CD4-positive, CD25-positive, alpha-beta regulatory T cell (primary cell): ENCODE measurements around the gene DACT3. TPM values are rescaled to one million over a fixed set of nuclear protein-coding genes. Genes with fewer than 3 reads are reported as not detected.
A peak's percentile ranks its signal among the peaks of the same experiment; 100 is the strongest.
"Not testable (repeated sequence)": the region's sequence is repeated elsewhere in the genome, so short reads cannot be mapped to it uniquely, and the experiment has no call there.

Source experiments
- ATAC-seq, 2 donors: fragments of 150-1000 bp; cut with Tn5 transposase; one replicate each; pipeline ENCODE4 v1.10.0; 2021; ENCODE audit warnings: low read depth in 2 of 2, moderate number of reproducible peaks in 2 of 2, moderate library complexity in 1 of 2
- DNase-seq, 3 donors: peaks; one replicate each; pipeline versions ENCODE4 v3.0.0 to v3.0.0-alpha.2; 2012 to 2022; ENCODE audit warnings: mixed read lengths in 1 of 3
- H3K27ac ChIP-seq: one replicate; pipeline ENCODE4 v1.7.0; 2013; ENCODE audit warnings: mild to moderate bottlenecking, low read length; ENCODE audit not compliant: insufficient read depth, poor library complexity, severe bottlenecking
- H3K27me3 ChIP-seq: one replicate; pipeline ENCODE4 v1.7.0; 2013; ENCODE audit warnings: low read length; ENCODE audit not compliant: control insufficient read depth, insufficient read depth
- H3K36me3 ChIP-seq: one replicate; pipeline ENCODE4 v1.7.0; 2013; ENCODE audit warnings: mild to moderate bottlenecking, low read length, moderate library complexity; ENCODE audit not compliant: control insufficient read depth, insufficient read depth
- H3K4me1 ChIP-seq: 2 replicates; pipeline ENCODE4 v1.7.0; 2013; ENCODE audit warnings: mild to moderate bottlenecking, low read length; ENCODE audit not compliant: insufficient read depth, control insufficient read depth, poor library complexity, severe bottlenecking
- H3K4me3 ChIP-seq: one replicate; pipeline ENCODE4 v1.7.0; 2013; ENCODE audit warnings: low read depth, mild to moderate bottlenecking, low read length, moderate library complexity
- H3K9me3 ChIP-seq, 2 experiments: 1 replicate in 1 of 2; 2 replicates in 1 of 2; pipeline ENCODE4 v1.7.0; 2013; ENCODE audit warnings: low read length in 2 of 2, mild to moderate bottlenecking in 1 of 2, moderate library complexity in 1 of 2; ENCODE audit not compliant: control insufficient read depth in 2 of 2
- H3K27ac Mint-ChIP-seq, 3 donors: one replicate each; pipeline ENCODE4 v1.8.0; 2020 to 2022; ENCODE audit warnings: mild to moderate bottlenecking in 3 of 3, mixed read lengths in 3 of 3, moderate library complexity in 2 of 3
- H3K27me3 Mint-ChIP-seq: one replicate; pipeline ENCODE4 v1.8.0; 2022; ENCODE audit warnings: mild to moderate bottlenecking, mixed read lengths
- H3K36me3 Mint-ChIP-seq: one replicate; pipeline ENCODE4 v1.8.0; 2020; ENCODE audit warnings: mixed read lengths
- H3K4me1 Mint-ChIP-seq, 4 donors: one replicate each; pipeline ENCODE4 v1.8.0; 2020 to 2022; ENCODE audit warnings: mixed read lengths in 4 of 4, mild to moderate bottlenecking in 1 of 4
- H3K4me3 Mint-ChIP-seq, 4 donors: one replicate each; pipeline ENCODE4 v1.8.0; 2020 to 2022; ENCODE audit warnings: mild to moderate bottlenecking in 4 of 4, mixed read lengths in 4 of 4, moderate library complexity in 3 of 4
- H3K9me3 Mint-ChIP-seq, 7 donors: one replicate each; pipeline ENCODE4 v1.8.0; 2020 to 2022; ENCODE audit warnings: mixed read lengths in 7 of 7, mild to moderate bottlenecking in 3 of 7, moderate library complexity in 2 of 7
- polyA plus RNA-seq, 4 donors: library from polyadenylated mRNA; unstranded; fragments of 300-500 nt; fragmentation: Illumina TruSeq; gene quantifications; one replicate each; pipeline ENCODE4 v1.2.3, GENCODE V29; 2021
- total RNA-seq: library from RNA; stranded (reverse); gene quantifications from one replicate; pipeline ENCODE4 v1.2.3, GENCODE V29; 2022

DACT3 gene
- total and polyA plus RNA-seq, 5 donors from 2014 or later = not detected

GRCh38 chr19:46634656-46635218 lies 26.2 kb downstream of the DACT3 start:
- ATAC-seq = no peak
- H3K36me3 Mint-ChIP-seq = no peaks in the 10 kb centered on the region

GRCh38 chr19:46634045-46634655 lies 26.8 kb downstream of the DACT3 start:
- H3K4me1 ChIP-seq = peaks cover 49% of the 10 kb centered on the region
- H3K4me3 ChIP-seq = peak overlapping the region; percentile 72
- DNase-seq = peak; percentile 91 to 94 (median 93)
- Mint-ChIP-seq H3K4me3 (peak overlapping the region; percentile 67 to 89 (median 85)), H3K27me3 (peaks cover 10% of the 10 kb centered on the region), H3K9me3 (no peaks in the 10 kb centered on the region), H3K27ac (peak overlapping the region in 2 of 3 donors; percentile 95 to 96), H3K36me3 (no peaks in the 10 kb centered on the region), H3K4me1 (peaks cover 0 to 36% (median 11%) of the 10 kb centered on the region in 4 donors)
- H3K27me3 ChIP-seq = no peaks in the 10 kb centered on the region
- H3K36me3 ChIP-seq = no peaks in the 10 kb centered on the region
- H3K27ac ChIP-seq = peak overlapping the region; percentile 73
- H3K9me3 ChIP-seq = no peaks in the 10 kb centered on the region
- peak; percentile 72 to 73 for ATAC-seq

More at GRCh38 chr19:46634656-46635218, 26.2 kb downstream of the DACT3 start:
- H3K27ac Mint-ChIP-seq = peak overlapping the region in 2 of 3 donors; percentile 44 to 91
- peaks cover 0 to 31% (median 11%) of the 10 kb centered on the region in 4 donors for H3K4me1 Mint-ChIP-seq
- H3K27me3 Mint-ChIP-seq = peaks cover 10% of the 10 kb centered on the region
- DNase-seq = no peak
- no peaks in the 10 kb centered on the region for H3K9me3 Mint-ChIP-seq
- no peaks in the 10 kb centered on the region for H3K36me3 ChIP-seq
- no peak overlapping the region for H3K4me3 ChIP-seq
- peaks cover 55% of the 10 kb centered on the region for H3K4me1 ChIP-seq
- H3K27me3 ChIP-seq = peaks cover under 1% of the 10 kb centered on the region
- H3K4me3 Mint-ChIP-seq = peak overlapping the region; percentile 34 to 89 (median 72)
- H3K27ac ChIP-seq = peak overlapping the region; percentile 61
- H3K9me3 ChIP-seq = no peaks in the 10 kb centered on the region

- H3K9me3 ChIP-seq = no peaks in the 10 kb centered on the region
- ATAC-seq (no peak), DNase-seq (no peak)
- H3K27ac Mint-ChIP-seq = peak overlapping the region; percentile 83 to 96 (median 95)
- H3K27me3 Mint-ChIP-seq = peaks cover 10% of the 10 kb centered on the region
- H3K4me1 Mint-ChIP-seq = peaks cover 0 to 46% (median 13%) of the 10 kb centered on the region in 4 donors
- H3K27me3 ChIP-seq = no peaks in the 10 kb centered on the region
- H3K36me3 ChIP-seq = no peaks in the 10 kb centered on the region
- H3K4me3 Mint-ChIP-seq = peak overlapping the region; percentile 67 to 89 (median 78)
- peak overlapping the region; percentile 72 for H3K4me3 ChIP-seq
- peaks cover 39% of the 10 kb centered on the region for H3K4me1 ChIP-seq
- no peaks in the 10 kb centered on the region for H3K9me3 Mint-ChIP-seq
- H3K36me3 Mint-ChIP-seq = no peaks in the 10 kb centered on the region
- H3K27ac ChIP-seq = peak overlapping the region; percentile 73
These were observed 27.9 kb downstream of the DACT3 start for GRCh38 chr19:46633130-46633529.

GRCh38 chr19:46631481-46631880 lies 29.5 kb downstream of the DACT3 start:
- H3K4me1 ChIP-seq = peaks cover 32% of the 10 kb centered on the region
- H3K4me3 ChIP-seq = no peak overlapping the region
- Mint-ChIP-seq H3K4me3 (peak overlapping the region in 2 of 4 donors; percentile 29 to 56), H3K4me1 (peaks cover 0 to 58% (median 17%) of the 10 kb centered on the region in 4 donors), H3K36me3 (no peaks in the 10 kb centered on the region), H3K27ac (no peak overlapping the region), H3K27me3 (peaks cover 10% of the 10 kb centered on the region), H3K9me3 (no peaks in the 10 kb centered on the region)
- ATAC-seq (no peak), DNase-seq (no peak)
- H3K27me3 ChIP-seq = no peaks in the 10 kb centered on the region
- H3K36me3 ChIP-seq = no peaks in the 10 kb centered on the region
- H3K9me3 ChIP-seq = no peaks in the 10 kb centered on the region
- H3K27ac ChIP-seq = no peak overlapping the region

GRCh38 chr19:46630586-46631205 lies 30.3 kb downstream of the DACT3 start:
- Histone ChIP-seq H3K27me3 (no peaks in the 10 kb centered on the region), H3K9me3 (no peaks in the 10 kb centered on the region), H3K4me1 (peaks cover 24% of the 10 kb centered on the region), H3K4me3 (no peak overlapping the region), H3K36me3 (no peaks in the 10 kb centered on the region), H3K27ac (no peak overlapping the region)
- H3K27me3 Mint-ChIP-seq = peaks cover 10% of the 10 kb centered on the region
- H3K4me3 Mint-ChIP-seq = peak overlapping the region in 1 of 4 donors; percentile 15
- ATAC-seq (no peak), DNase-seq (no peak)
- peak overlapping the region in 1 of 3 donors; percentile 43 for H3K27ac Mint-ChIP-seq
- no peaks in the 10 kb centered on the region for H3K9me3 Mint-ChIP-seq
- peaks cover 0 to 62% (median 17%) of the 10 kb centered on the region in 4 donors for H3K4me1 Mint-ChIP-seq
- H3K36me3 Mint-ChIP-seq = no peaks in the 10 kb centered on the region

GRCh38 chr19:46629546-46630025 lies 31.4 kb downstream of the DACT3 start:
- H3K4me3 ChIP-seq = no peak overlapping the region
- Mint-ChIP-seq H3K4me1 (peaks cover 0 to 66% (median 20%) of the 10 kb centered on the region in 4 donors), H3K9me3 (no peaks in the 10 kb centered on the region), H3K36me3 (no peaks in the 10 kb centered on the region), H3K4me3 (no peak overlapping the region), H3K27ac (peak overlapping the region in 1 of 3 donors; percentile 87), H3K27me3 (peaks cover 10% of the 10 kb centered on the region)
- peaks cover 24% of the 10 kb centered on the region for H3K4me1 ChIP-seq
- no peaks in the 10 kb centered on the region for H3K9me3 ChIP-seq
- DNase-seq = no peak
- H3K27ac ChIP-seq = no peak overlapping the region
- ATAC-seq = no peak
- H3K27me3 ChIP-seq = no peaks in the 10 kb centered on the region
- no peaks in the 10 kb centered on the region for H3K36me3 ChIP-seq

GRCh38 chr19:46628970-46629369 lies 32.0 kb downstream of the DACT3 start:
- H3K27ac Mint-ChIP-seq = peak overlapping the region in 1 of 3 donors; percentile 65
- H3K36me3 Mint-ChIP-seq, H3K4me3 Mint-ChIP-seq, H3K27ac ChIP-seq, H3K27me3 ChIP-seq, H3K9me3 ChIP-seq, H3K9me3 Mint-ChIP-seq, H3K4me3 ChIP-seq, ATAC-seq, H3K27me3 Mint-ChIP-seq, H3K36me3 ChIP-seq: not testable (repeated sequence)
- H3K4me1 Mint-ChIP-seq = peaks cover 0 to 66% (median 21%) of the 10 kb centered on the region in 4 donors
- H3K4me1 ChIP-seq = peaks cover 20% of the 10 kb centered on the region
- peak in 1 of 3 donors; percentile 69 for DNase-seq
